HL-60/S4 treated with phorbol 12-myristate 13-acetate at 8.2 ng/mL for 4 days and 3 days (cell line): ENCODE data around the gene DIAPH2.

ENCODE experiments used
- in situ Hi-C: fragments of 300-500 bp; cut with MboI; formaldehyde crosslinking; loops from 2 replicates; pipeline ENCODE4 v1.15.0; 2022; ENCODE audit warnings: low sequenced_read_pairs

The DIAPH2 gene

GRCh38 chrX:97531825-97532224, 847.2 kb downstream of the DIAPH2 start:
- in situ Hi-C loops = no loop called here

GRCh38 chrX:97538745-97539144, 854.1 kb downstream of the DIAPH2 start:
- in situ Hi-C loops = no loop called here

GRCh38 chrX:97539970-97540519, 855.4 kb downstream of the DIAPH2 start:
- in situ Hi-C loops = no loop called here

GRCh38 chrX:97547877-97548578, 863.4 kb downstream of the DIAPH2 start:
- in situ Hi-C loops = no loop called here

GRCh38 chrX:97551821-97552220, 867.2 kb downstream of the DIAPH2 start:
- in situ Hi-C loops = no loop called here

GRCh38 chrX:97553833-97554232, 869.2 kb downstream of the DIAPH2 start:
- in situ Hi-C loops = no loop called here

- in situ Hi-C loops = no loop called here
Measured at GRCh38 chrX:97556359-97556758, 871.7 kb downstream of the DIAPH2 start.

- in situ Hi-C loops = no loop called here
Measured at GRCh38 chrX:97563531-97564133, 879.0 kb downstream of the DIAPH2 start.

- in situ Hi-C loops = no loop called here
Measured at GRCh38 chrX:97564496-97564895, 879.9 kb downstream of the DIAPH2 start.

GRCh38 chrX:97587171-97587570, 902.5 kb downstream of the DIAPH2 start:
- in situ Hi-C loops = no loop called here

GRCh38 chrX:97594646-97595224, 910.1 kb downstream of the DIAPH2 start:
- in situ Hi-C loops = no loop called here

GRCh38 chrX:97597954-97598353, 913.3 kb downstream of the DIAPH2 start:
- in situ Hi-C loops = no loop called here

GRCh38 chrX:97602465-97603258, 918.0 kb downstream of the DIAPH2 start:
- in situ Hi-C loops = no loop called here

GRCh38 chrX:97605271-97605670, 920.6 kb downstream of the DIAPH2 start:
- in situ Hi-C loops = no loop called here

- in situ Hi-C loops = no loop called here
Measured at GRCh38 chrX:97609357-97609756, 924.7 kb downstream of the DIAPH2 start.

- in situ Hi-C loops = no loop called here
Measured at GRCh38 chrX:97609938-97610337, 925.3 kb downstream of the DIAPH2 start.

GRCh38 chrX:97616883-97617530, 932.4 kb downstream of the DIAPH2 start:
- in situ Hi-C loops = no loop called here

GRCh38 chrX:97619499-97619898, 934.9 kb downstream of the DIAPH2 start:
- in situ Hi-C loops = no loop called here

- in situ Hi-C loops = no loop called here
Measured at GRCh38 chrX:97622111-97622510, 937.5 kb downstream of the DIAPH2 start.

- in situ Hi-C loops = no loop called here
Measured at GRCh38 chrX:97628326-97628725, 943.7 kb downstream of the DIAPH2 start.
